Measurements from ENCODE around the gene TIMP4. TPM values are rescaled to one million over a fixed set of nuclear protein-coding genes. Genes with fewer than 3 reads are reported as not detected.
A peak's percentile ranks its signal among the peaks of the same experiment; 100 is the strongest.

The TIMP4 gene
- total RNA-seq, 1 donor from 2014 or later: 35.1 TPM

- peak; percentile 77 to 84 for DNase-seq (ENCODE audit: extremely low spot score in 2 of 2)
- Histone ChIP-seq H3K27ac (peak overlapping the region; percentile 67), H3K4me1 (peaks cover 25% of the 10 kb centered on the region), H3K9me3 (no peaks in the 10 kb centered on the region), H3K36me3 (no peaks in the 10 kb centered on the region), H3K27me3 (no peaks in the 10 kb centered on the region), H3K4me3 (no peak overlapping the region)
- intact Hi-C loops (cut with DNase I): no loop called here
- TF ChIP-seq, protein P1, sequence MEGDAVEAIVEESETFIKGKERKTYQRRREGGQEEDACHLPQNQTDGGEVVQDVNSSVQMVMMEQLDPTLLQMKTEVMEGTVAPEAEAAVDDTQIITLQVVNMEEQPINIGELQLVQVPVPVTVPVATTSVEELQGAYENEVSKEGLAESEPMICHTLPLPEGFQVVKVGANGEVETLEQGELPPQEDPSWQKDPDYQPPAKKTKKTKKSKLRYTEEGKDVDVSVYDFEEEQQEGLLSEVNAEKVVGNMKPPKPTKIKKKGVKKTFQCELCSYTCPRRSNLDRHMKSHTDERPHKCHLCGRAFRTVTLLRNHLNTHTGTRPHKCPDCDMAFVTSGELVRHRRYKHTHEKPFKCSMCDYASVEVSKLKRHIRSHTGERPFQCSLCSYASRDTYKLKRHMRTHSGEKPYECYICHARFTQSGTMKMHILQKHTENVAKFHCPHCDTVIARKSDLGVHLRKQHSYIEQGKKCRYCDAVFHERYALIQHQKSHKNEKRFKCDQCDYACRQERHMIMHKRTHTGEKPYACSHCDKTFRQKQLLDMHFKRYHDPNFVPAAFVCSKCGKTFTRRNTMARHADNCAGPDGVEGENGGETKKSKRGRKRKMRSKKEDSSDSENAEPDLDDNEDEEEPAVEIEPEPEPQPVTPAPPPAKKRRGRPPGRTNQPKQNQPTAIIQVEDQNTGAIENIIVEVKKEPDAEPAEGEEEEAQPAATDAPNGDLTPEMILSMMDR (IDR thresholded peaks at IDR 0.05): no peak
- TF ChIP-seq POLR2AphosphoS5 (IDR thresholded peaks at IDR 0.05; ENCODE audit: insufficient read depth in 1 of 2, low read depth in 1 of 2): no peak
- TF ChIP-seq POLR2A (IDR thresholded peaks at IDR 0.05): no peak
Observed at GRCh38 chr3:12186515-12187286, 28.0 kb upstream of the TIMP4 start.

DNA sequence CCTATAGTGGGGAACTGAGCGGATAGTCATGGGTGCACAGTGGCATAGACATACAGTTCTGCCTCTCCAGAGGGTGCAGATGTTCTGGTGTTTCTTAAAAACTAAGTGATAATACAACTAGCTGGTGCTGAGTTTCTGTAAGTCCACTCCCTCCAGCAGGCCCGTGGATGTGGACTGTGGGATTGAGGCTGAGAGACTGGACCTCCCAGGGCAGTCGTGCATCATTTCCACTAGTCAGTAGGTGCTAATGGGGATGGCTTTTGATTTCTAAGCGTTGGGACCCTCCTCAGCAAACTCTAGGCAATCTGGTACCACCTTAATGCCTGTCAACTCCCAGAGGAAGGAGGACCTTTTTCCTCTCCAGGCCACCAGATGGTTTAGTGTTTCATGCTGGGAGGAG is 27.3 kb upstream of the TIMP4 start:
- Histone ChIP-seq H3K9me3 (no peaks in the 10 kb centered on the region), H3K27me3 (no peaks in the 10 kb centered on the region), H3K4me1 (peaks cover 25% of the 10 kb centered on the region), H3K4me3 (no peak overlapping the region), H3K27ac (no peak overlapping the region), H3K36me3 (no peaks in the 10 kb centered on the region)
- TF ChIP-seq POLR2A (IDR thresholded peaks at IDR 0.05) (no peak), POLR2AphosphoS5 (IDR thresholded peaks at IDR 0.05; ENCODE audit: insufficient read depth in 1 of 2, low read depth in 1 of 2) (no peak)
- TF ChIP-seq, protein P1 (IDR thresholded peaks at IDR 0.05): no peak
- intact Hi-C loops (cut with DNase I): no loop called here
- DNase-seq (ENCODE audit: extremely low spot score in 2 of 2): peak; percentile 22 to 60

DNA sequence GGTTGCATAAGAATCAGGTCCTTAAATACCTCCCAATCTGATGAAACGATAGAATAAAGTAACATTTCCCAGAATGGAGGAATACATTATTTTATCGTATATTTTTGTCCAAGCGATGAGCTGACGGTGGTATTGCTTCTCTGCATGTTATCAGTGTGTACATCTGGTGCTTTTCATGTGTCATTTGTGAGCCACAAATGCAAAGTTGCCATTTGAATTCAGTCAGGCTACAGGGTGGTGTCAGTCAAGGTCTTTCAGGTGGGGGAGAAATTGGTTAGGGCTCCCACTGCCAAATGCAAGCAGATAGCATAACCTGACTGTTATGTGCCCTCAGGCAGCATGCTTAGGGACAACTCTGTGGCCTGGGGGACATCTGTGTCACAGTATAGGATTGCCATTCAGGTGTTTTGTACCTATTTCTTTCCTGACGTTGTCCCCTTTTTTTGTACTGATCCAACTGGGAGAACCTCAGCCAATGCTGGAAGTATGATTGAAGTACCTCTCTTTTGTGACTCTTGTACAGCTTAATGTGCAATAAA is 26.5 kb upstream of the TIMP4 start:
- peak in 1 of 2 donors; percentile 16 for DNase-seq (ENCODE audit: extremely low spot score in 2 of 2)
- TF ChIP-seq POLR2AphosphoS5 (IDR thresholded peaks at IDR 0.05; ENCODE audit: insufficient read depth in 1 of 2, low read depth in 1 of 2): no peak
- TF ChIP-seq, protein P1 (IDR thresholded peaks at IDR 0.05): no peak
- TF ChIP-seq POLR2A (IDR thresholded peaks at IDR 0.05): no peak
- intact Hi-C loops (cut with DNase I): no loop called here
- Histone ChIP-seq H3K36me3 (no peaks in the 10 kb centered on the region), H3K4me1 (peaks cover 25% of the 10 kb centered on the region), H3K27ac (no peak overlapping the region), H3K4me3 (no peak overlapping the region), H3K9me3 (no peaks in the 10 kb centered on the region), H3K27me3 (no peaks in the 10 kb centered on the region)

GRCh38 chr3:12184541-12184940 is 25.8 kb upstream of the TIMP4 start:
- intact Hi-C loops (cut with DNase I): no loop called here
- H3K4me1 ChIP-seq: peaks cover 25% of the 10 kb centered on the region
- no peaks in the 10 kb centered on the region for H3K9me3 ChIP-seq
- DNase-seq (ENCODE audit: extremely low spot score in 2 of 2): no peak
- H3K4me3 ChIP-seq: no peak overlapping the region
- TF ChIP-seq POLR2AphosphoS5 (IDR thresholded peaks at IDR 0.05; ENCODE audit: insufficient read depth in 1 of 2, low read depth in 1 of 2) (no peak), POLR2A (IDR thresholded peaks at IDR 0.05) (no peak)
- TF ChIP-seq, protein P1 (IDR thresholded peaks at IDR 0.05): no peak
- no peaks in the 10 kb centered on the region for H3K27me3 ChIP-seq
- no peaks in the 10 kb centered on the region for H3K36me3 ChIP-seq
- H3K27ac ChIP-seq: no peak overlapping the region

All from vagina (tissue), 2 donors.